ENCODE measurements around the gene RASAL2.

DNA sequence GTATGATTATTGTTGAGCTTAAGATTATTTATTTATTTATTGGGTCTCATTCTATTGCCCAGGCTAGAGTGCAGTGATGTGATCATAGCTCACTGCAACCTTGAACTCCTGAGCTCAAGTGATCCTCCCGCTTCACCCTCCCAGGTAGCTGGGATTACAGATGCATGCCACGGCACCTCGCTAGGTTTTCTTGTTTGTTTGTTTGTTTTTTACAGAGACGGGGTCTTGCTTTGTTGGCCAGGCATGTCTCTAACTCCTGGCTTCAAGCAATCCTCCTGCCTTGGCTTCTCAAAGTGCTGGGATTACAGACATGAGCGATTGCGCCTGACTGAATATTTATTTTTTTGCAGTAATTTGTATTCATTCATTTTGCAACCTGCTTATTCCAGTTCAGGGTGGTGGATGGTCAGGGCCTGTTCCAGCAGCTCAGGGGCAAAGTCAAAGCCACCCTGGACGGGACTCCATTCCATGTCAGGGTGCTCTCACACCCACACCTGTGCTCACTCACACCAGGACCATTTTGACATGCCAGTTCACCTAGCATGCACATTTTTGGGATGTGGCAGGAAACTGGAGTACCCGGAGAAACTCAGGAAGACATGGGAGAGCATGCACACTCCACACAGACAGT, 29.6 kb upstream of the RASAL2 start:
- no peak for TF ChIP-seq SUZ12 (IDR thresholded peaks at IDR 0.05)
- no peak for TF ChIP-seq ARNT (IDR thresholded peaks at IDR 0.05)
- TF ChIP-seq, protein P1, sequence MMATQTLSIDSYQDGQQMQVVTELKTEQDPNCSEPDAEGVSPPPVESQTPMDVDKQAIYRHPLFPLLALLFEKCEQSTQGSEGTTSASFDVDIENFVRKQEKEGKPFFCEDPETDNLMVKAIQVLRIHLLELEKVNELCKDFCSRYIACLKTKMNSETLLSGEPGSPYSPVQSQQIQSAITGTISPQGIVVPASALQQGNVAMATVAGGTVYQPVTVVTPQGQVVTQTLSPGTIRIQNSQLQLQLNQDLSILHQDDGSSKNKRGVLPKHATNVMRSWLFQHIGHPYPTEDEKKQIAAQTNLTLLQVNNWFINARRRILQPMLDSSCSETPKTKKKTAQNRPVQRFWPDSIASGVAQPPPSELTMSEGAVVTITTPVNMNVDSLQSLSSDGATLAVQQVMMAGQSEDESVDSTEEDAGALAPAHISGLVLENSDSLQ (IDR thresholded peaks at IDR 0.05) = no peak
- TF ChIP-seq BHLHE40 (IDR thresholded peaks at IDR 0.05; ENCODE audit: borderline replicate concordance) = no peak
- no peak for TF ChIP-seq FOXA1 (IDR thresholded peaks at IDR 0.05)
- no peak for TF ChIP-seq FOXM1 (IDR thresholded peaks at IDR 0.05; ENCODE audit: borderline replicate concordance)
- no peak for TF ChIP-seq L3MBTL2 (conservative IDR thresholded peaks at IDR 0.05)
- TF ChIP-seq SP1 (IDR thresholded peaks at IDR 0.05) = no peak
- TF ChIP-seq LEF1 (IDR thresholded peaks at IDR 0.05; ENCODE audit: borderline replicate concordance) = no peak
- TF ChIP-seq TARDBP (IDR thresholded peaks at IDR 0.05) = no peak
- TF ChIP-seq CTBP1 (IDR thresholded peaks at IDR 0.05; ENCODE audit: borderline replicate concordance) = no peak
- no peak for TF ChIP-seq FOXK2 (IDR thresholded peaks at IDR 0.05)

Data from HEK293T (cell line).